Astrocyte (in vitro differentiated cells and primary cell): ENCODE results near the gene CACNA1C. TPM values are rescaled to one million over a fixed set of nuclear protein-coding genes. Genes with fewer than 3 reads are reported as not detected.

Source experiments
- DNase-seq: peaks from one replicate; pipeline ENCODE4 v3.0.0-alpha.2; 2010; ENCODE audit warnings: low read depth
- FAIRE-seq: peaks from 2 replicates; lab custom pipeline; 2011; peaks lifted over from hg19 to GRCh38; lab: Jason Lieb, UNC
- H2AFZ ChIP-seq: 2 replicates; pipeline ENCODE4 v1.6.0; 2012; ENCODE audit warnings: low read depth, low read length, inconsistent platforms
- H3K27ac ChIP-seq: 2 replicates; pipeline ENCODE4 v1.5.1; 2011; ENCODE audit warnings: low read depth, low read length, inconsistent platforms
- H3K27me3 ChIP-seq: 2 replicates; pipeline ENCODE4 v1.6.0; 2011; ENCODE audit warnings: low read length, inconsistent platforms; ENCODE audit not compliant: insufficient read depth
- H3K36me3 ChIP-seq: 2 replicates; pipeline ENCODE4 v1.5.1; 2011; ENCODE audit warnings: low read length, inconsistent platforms; ENCODE audit not compliant: insufficient read depth
- H3K4me1 ChIP-seq: 2 replicates; pipeline ENCODE4 v1.5.1; 2011; ENCODE audit warnings: low read length, inconsistent platforms; ENCODE audit not compliant: insufficient read depth
- H3K4me2 ChIP-seq: 2 replicates; pipeline ENCODE4 v1.6.0; 2012; ENCODE audit warnings: low read length, inconsistent platforms
- H3K4me3 ChIP-seq: 2 replicates; pipeline ENCODE4 v1.5.1; 2011; ENCODE audit warnings: low read depth, mild to moderate bottlenecking, low read length, inconsistent platforms; ENCODE audit not compliant: insufficient read depth
- H3K79me2 ChIP-seq: 2 replicates; pipeline ENCODE4 v1.6.0; 2012; ENCODE audit warnings: mild to moderate bottlenecking, low read length, inconsistent platforms; ENCODE audit not compliant: insufficient read depth
- H3K9ac ChIP-seq: 2 replicates; pipeline ENCODE4 v1.6.0; 2012; ENCODE audit warnings: mild to moderate bottlenecking, low read length, inconsistent platforms
- H3K9me3 ChIP-seq: 2 replicates; pipeline ENCODE4 v1.5.1; 2012; ENCODE audit warnings: low read depth, mild to moderate bottlenecking, low read length, inconsistent platforms; ENCODE audit not compliant: insufficient read depth
- H4K20me1 ChIP-seq: 2 replicates; pipeline ENCODE4 v1.6.0; 2012; ENCODE audit warnings: low read length, inconsistent platforms; ENCODE audit not compliant: insufficient read depth
- H3K27ac Mint-ChIP-seq: one replicate; pipeline ENCODE4 v1.8.0; 2021; ENCODE audit warnings: mild to moderate bottlenecking, mixed read lengths; ENCODE audit not compliant: unreplicated experiment
- H3K27me3 Mint-ChIP-seq: one replicate; pipeline ENCODE4 v1.8.0; 2021; ENCODE audit warnings: low read depth, mixed read lengths; ENCODE audit not compliant: unreplicated experiment
- H3K36me3 Mint-ChIP-seq: one replicate; pipeline ENCODE4 v1.8.0; 2021; ENCODE audit warnings: low read depth, mixed read lengths; ENCODE audit not compliant: unreplicated experiment
- H3K4me1 Mint-ChIP-seq: one replicate; pipeline ENCODE4 v1.8.0; 2021; ENCODE audit warnings: low read depth, mixed read lengths; ENCODE audit not compliant: unreplicated experiment
- H3K4me3 Mint-ChIP-seq: one replicate; pipeline ENCODE4 v1.8.0; 2021; ENCODE audit warnings: mild to moderate bottlenecking, moderate library complexity, mixed read lengths; ENCODE audit not compliant: unreplicated experiment
- H3K9me3 Mint-ChIP-seq: one replicate; pipeline ENCODE4 v1.8.0; 2021; ENCODE audit warnings: mild to moderate bottlenecking, mixed read lengths; ENCODE audit not compliant: unreplicated experiment
- CTCF ChIP-seq: IDR thresholded peaks from 2 replicates; pipeline ENCODE4 v1.5.1; 2011; ENCODE audit warnings: low read depth, mild to moderate bottlenecking, inconsistent platforms, low read length, moderate library complexity; ENCODE audit not compliant: insufficient read depth
- EZH2 ChIP-seq: IDR thresholded peaks from 2 replicates; pipeline ENCODE4 v1.6.1; 2012; ENCODE audit warnings: mild to moderate bottlenecking, low read length, inconsistent platforms; ENCODE audit not compliant: insufficient read depth
- total RNA-seq: library from RNA; stranded (reverse); gene quantifications from 2 replicates; pipeline ENCODE4 v1.2.1, GENCODE V29; 2021

Gene CACNA1C
- total RNA-seq, 1 donor from 2014 or later = 2.1 TPM

- Histone ChIP-seq H2AFZ (no peak overlapping the region), H3K79me2 (no peaks in the 10 kb centered on the region), H3K4me1 (no peaks in the 10 kb centered on the region), H3K27me3 (peaks cover 9% of the 10 kb centered on the region), H4K20me1 (no peaks in the 10 kb centered on the region), H3K36me3 (no peaks in the 10 kb centered on the region), H3K9me3 (no peaks in the 10 kb centered on the region), H3K4me3 (no peak overlapping the region), H3K27ac (no peak overlapping the region), H3K4me2 (no peak overlapping the region), H3K9ac (no peak overlapping the region)
- no peaks in the 10 kb centered on the region for H3K36me3 Mint-ChIP-seq
- H3K27ac Mint-ChIP-seq = no peak overlapping the region
- no peaks in the 10 kb centered on the region for H3K9me3 Mint-ChIP-seq
- DNase-seq (no peak), FAIRE-seq (no peak)
- no peak overlapping the region for H3K4me3 Mint-ChIP-seq
- no peak for TF ChIP-seq EZH2
- TF ChIP-seq CTCF = no peak
- H3K4me1 Mint-ChIP-seq = no peaks in the 10 kb centered on the region
- peaks cover 40% of the 10 kb centered on the region for H3K27me3 Mint-ChIP-seq
Observed at GRCh38 chr12:2409656-2410265, 357.0 kb downstream of the CACNA1C start.

- Histone ChIP-seq H3K4me3 (no peak overlapping the region), H3K36me3 (no peaks in the 10 kb centered on the region), H3K4me1 (peaks cover 4% of the 10 kb centered on the region), H2AFZ (no peak overlapping the region), H3K27me3 (peaks cover 9% of the 10 kb centered on the region), H3K4me2 (no peak overlapping the region), H3K27ac (no peak overlapping the region), H3K9me3 (no peaks in the 10 kb centered on the region), H3K79me2 (no peaks in the 10 kb centered on the region), H3K9ac (no peak overlapping the region), H4K20me1 (no peaks in the 10 kb centered on the region)
- no peak for TF ChIP-seq EZH2
- no peak for TF ChIP-seq CTCF
- Mint-ChIP-seq H3K4me3 (no peak overlapping the region), H3K27me3 (peaks cover 42% of the 10 kb centered on the region), H3K4me1 (no peaks in the 10 kb centered on the region), H3K27ac (no peak overlapping the region), H3K36me3 (no peaks in the 10 kb centered on the region), H3K9me3 (no peaks in the 10 kb centered on the region)
- FAIRE-seq = no peak
- no peak for DNase-seq
Observed at GRCh38 chr12:2410496-2410895, 357.7 kb downstream of the CACNA1C start.

- H3K9me3 ChIP-seq = no peaks in the 10 kb centered on the region
- Mint-ChIP-seq H3K4me1 (no peaks in the 10 kb centered on the region), H3K36me3 (no peaks in the 10 kb centered on the region), H3K27ac (no peak overlapping the region), H3K27me3 (peaks cover 47% of the 10 kb centered on the region), H3K9me3 (no peaks in the 10 kb centered on the region), H3K4me3 (no peak overlapping the region)
- H3K79me2 ChIP-seq = no peaks in the 10 kb centered on the region
- H3K4me1 ChIP-seq = peaks cover 4% of the 10 kb centered on the region
- FAIRE-seq (no peak), DNase-seq (no peak)
- no peak overlapping the region for H3K9ac ChIP-seq
- no peak overlapping the region for H3K27ac ChIP-seq
- no peak overlapping the region for H2AFZ ChIP-seq
- no peak overlapping the region for H3K4me2 ChIP-seq
- no peak overlapping the region for H3K4me3 ChIP-seq
- TF ChIP-seq CTCF = no peak
- TF ChIP-seq EZH2 = no peak
- peaks cover 3% of the 10 kb centered on the region for H4K20me1 ChIP-seq
- H3K36me3 ChIP-seq = no peaks in the 10 kb centered on the region
- H3K27me3 ChIP-seq = peaks cover 9% of the 10 kb centered on the region
Observed at GRCh38 chr12:2411011-2411410, 358.2 kb downstream of the CACNA1C start.
